Measurements from ENCODE around the gene MLLT11. TPM values are rescaled to one million over a fixed set of nuclear protein-coding genes. Genes with fewer than 3 reads are reported as not detected.

MLLT11 gene
- 27.8 TPM for total RNA-seq (ENCODE audit: unreplicated experiment)
- long read RNA-seq, full-length matches to known transcripts = 94 of 104 reads
- long read RNA-seq, partial matches to known transcripts = 0 of 104 reads
- long read RNA-seq, other reads (novel, unspliced or antisense) = 10 of 104 reads

- peaks cover 59% of the 10 kb centered on the region for H3K4me1 Mint-ChIP-seq (ENCODE audit: unreplicated experiment)
- H3K36me3 Mint-ChIP-seq (ENCODE audit: low read depth, unreplicated experiment) = peaks cover 28% of the 10 kb centered on the region
- peak; percentile 45 for DNase-seq (ENCODE audit: low spot score)
- H3K9me3 Mint-ChIP-seq (ENCODE audit: unreplicated experiment) = no peaks in the 10 kb centered on the region
- peaks cover 10% of the 10 kb centered on the region for H3K27me3 Mint-ChIP-seq (ENCODE audit: unreplicated experiment)
- peak within 1 kb of the TSS; percentile 98 for H3K4me3 Mint-ChIP-seq (ENCODE audit: unreplicated experiment)
- H3K27ac Mint-ChIP-seq (ENCODE audit: unreplicated experiment) = peak within 1 kb of the TSS; percentile 97
- no peak for TF ChIP-seq CTCF (IDR thresholded peaks at IDR 0.05; ENCODE audit: unreplicated experiment)
Observed at GRCh38 chr1:151060007-151060656, at the start of gene MLLT11. Gene MLLT11, plus strand, starts transcription at chr1:151060397. Its CDS starts 6,828 bp downstream, at chr1:151067225.

- Mint-ChIP-seq H3K27ac (ENCODE audit: unreplicated experiment) (no peak overlapping the region), H3K9me3 (ENCODE audit: unreplicated experiment) (no peaks in the 10 kb centered on the region), H3K4me1 (ENCODE audit: unreplicated experiment) (peaks cover 24% of the 10 kb centered on the region), H3K27me3 (ENCODE audit: unreplicated experiment) (peaks cover 7% of the 10 kb centered on the region), H3K4me3 (ENCODE audit: unreplicated experiment) (no peak overlapping the region), H3K36me3 (ENCODE audit: low read depth, unreplicated experiment) (peaks cover 7% of the 10 kb centered on the region)
- no peak for TF ChIP-seq CTCF (IDR thresholded peaks at IDR 0.05; ENCODE audit: unreplicated experiment)
- no peak for DNase-seq (ENCODE audit: low spot score)
Observed at GRCh38 chr1:151011154-151011850, 48.9 kb upstream of the MLLT11 start.

- no peaks in the 10 kb centered on the region for H3K9me3 Mint-ChIP-seq (ENCODE audit: unreplicated experiment)
- no peak overlapping the region for H3K4me3 Mint-ChIP-seq (ENCODE audit: unreplicated experiment)
- DNase-seq (ENCODE audit: low spot score) = no peak
- H3K36me3 Mint-ChIP-seq (ENCODE audit: low read depth, unreplicated experiment) = peaks cover 2% of the 10 kb centered on the region
- H3K4me1 Mint-ChIP-seq (ENCODE audit: unreplicated experiment) = peaks cover 9% of the 10 kb centered on the region
- H3K27me3 Mint-ChIP-seq (ENCODE audit: unreplicated experiment) = peaks cover 4% of the 10 kb centered on the region
- TF ChIP-seq CTCF (IDR thresholded peaks at IDR 0.05; ENCODE audit: unreplicated experiment) = no peak
- H3K27ac Mint-ChIP-seq (ENCODE audit: unreplicated experiment) = no peak overlapping the region
Observed at GRCh38 chr1:151012684-151013471, 47.3 kb upstream of the MLLT11 start.

GRCh38 chr1:151013518-151013917 is 46.7 kb upstream of the MLLT11 start:
- H3K4me1 Mint-ChIP-seq (ENCODE audit: unreplicated experiment) = peaks cover 6% of the 10 kb centered on the region
- no peak overlapping the region for H3K27ac Mint-ChIP-seq (ENCODE audit: unreplicated experiment)
- DNase-seq (ENCODE audit: low spot score) = no peak
- H3K36me3 Mint-ChIP-seq (ENCODE audit: low read depth, unreplicated experiment) = no peaks in the 10 kb centered on the region
- no peaks in the 10 kb centered on the region for H3K9me3 Mint-ChIP-seq (ENCODE audit: unreplicated experiment)
- no peak for TF ChIP-seq CTCF (IDR thresholded peaks at IDR 0.05; ENCODE audit: unreplicated experiment)
- peaks cover 2% of the 10 kb centered on the region for H3K27me3 Mint-ChIP-seq (ENCODE audit: unreplicated experiment)
- H3K4me3 Mint-ChIP-seq (ENCODE audit: unreplicated experiment) = no peak overlapping the region
